Stimulated activated CD4-positive, alpha-beta T cell treated with anti-CD3 and anti-CD28 coated beads, Interleukin-1b, Interleukin-23, amount 100 ng/mL, for 24 hours (primary cell): ENCODE measurements around the gene ELANE.
A peak's percentile ranks its signal among the peaks of the same experiment; 100 is the strongest.

Experiments used
- DNase-seq, 4 experiments: peaks; one replicate each; pipeline ENCODE4 v3.0.0-alpha.2; 2020; ENCODE audit warnings: low read depth in 4 of 4, low spot score in 1 of 4

ELANE gene

GRCh38 chr19:861756-862580, 9.9 kb downstream of the ELANE start:
- DNase-seq = peak; percentile 41 to 56 (median 47)

- DNase-seq = peak; percentile 40 to 69 (median 60)
These were observed 10.6 kb downstream of the ELANE start for GRCh38 chr19:862581-863314.

- DNase-seq = no peak
These were observed 11.2 kb downstream of the ELANE start for GRCh38 chr19:863315-863620.

DNA sequence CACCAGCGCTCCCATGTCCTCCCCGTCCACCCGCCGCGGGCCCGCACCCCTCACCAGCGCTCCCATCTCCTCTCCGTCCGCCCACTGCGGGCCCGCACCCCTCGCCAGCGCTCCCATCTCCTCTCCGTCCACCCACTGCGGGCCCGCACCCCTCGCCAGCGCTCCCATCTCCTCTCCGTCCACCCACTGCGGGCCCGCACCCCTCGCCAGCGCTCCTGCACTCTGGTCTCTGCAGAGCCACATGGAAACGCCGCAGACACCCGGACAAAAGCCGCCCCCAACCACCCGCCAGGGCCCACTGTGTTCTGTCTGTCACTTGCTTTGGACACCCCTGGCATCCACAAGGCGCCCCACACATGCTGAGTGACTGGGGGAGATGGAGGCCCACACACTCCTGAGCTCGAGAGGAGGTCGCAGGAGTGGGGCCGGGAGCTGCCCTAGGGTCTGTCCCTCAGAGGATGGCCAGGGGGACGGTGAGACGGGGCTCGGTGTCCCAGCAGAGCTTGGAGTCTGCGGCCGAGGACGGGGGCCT, 14.7 kb downstream of the ELANE start:
- no peak for DNase-seq

DNA sequence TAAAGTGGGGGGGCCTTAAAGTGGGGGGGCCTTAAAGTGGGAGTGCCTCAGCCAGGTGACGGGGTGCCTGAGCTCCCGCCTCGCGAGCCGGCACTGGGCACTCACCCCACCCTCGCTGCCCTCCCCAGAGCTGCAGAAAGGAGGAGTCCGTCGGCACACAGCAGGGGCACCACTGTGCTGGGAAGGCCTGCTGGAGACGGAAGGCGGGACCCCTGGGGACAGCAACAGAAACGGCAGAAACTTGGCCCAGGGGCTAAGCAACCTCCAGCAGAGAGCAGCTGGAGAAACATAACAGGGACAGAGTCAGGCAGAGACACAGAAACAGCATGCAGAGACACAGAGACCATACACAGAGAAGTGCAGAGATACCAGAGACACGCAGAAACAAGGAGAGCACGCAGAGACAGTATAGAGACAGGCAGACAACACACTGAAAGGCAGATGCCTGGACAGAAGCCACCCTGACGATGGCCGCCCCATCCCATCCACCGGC, 15.2 kb downstream of the ELANE start:
- DNase-seq = no peak

GRCh38 chr19:867855-868457, 15.9 kb downstream of the ELANE start:
- DNase-seq = no peak

DNA sequence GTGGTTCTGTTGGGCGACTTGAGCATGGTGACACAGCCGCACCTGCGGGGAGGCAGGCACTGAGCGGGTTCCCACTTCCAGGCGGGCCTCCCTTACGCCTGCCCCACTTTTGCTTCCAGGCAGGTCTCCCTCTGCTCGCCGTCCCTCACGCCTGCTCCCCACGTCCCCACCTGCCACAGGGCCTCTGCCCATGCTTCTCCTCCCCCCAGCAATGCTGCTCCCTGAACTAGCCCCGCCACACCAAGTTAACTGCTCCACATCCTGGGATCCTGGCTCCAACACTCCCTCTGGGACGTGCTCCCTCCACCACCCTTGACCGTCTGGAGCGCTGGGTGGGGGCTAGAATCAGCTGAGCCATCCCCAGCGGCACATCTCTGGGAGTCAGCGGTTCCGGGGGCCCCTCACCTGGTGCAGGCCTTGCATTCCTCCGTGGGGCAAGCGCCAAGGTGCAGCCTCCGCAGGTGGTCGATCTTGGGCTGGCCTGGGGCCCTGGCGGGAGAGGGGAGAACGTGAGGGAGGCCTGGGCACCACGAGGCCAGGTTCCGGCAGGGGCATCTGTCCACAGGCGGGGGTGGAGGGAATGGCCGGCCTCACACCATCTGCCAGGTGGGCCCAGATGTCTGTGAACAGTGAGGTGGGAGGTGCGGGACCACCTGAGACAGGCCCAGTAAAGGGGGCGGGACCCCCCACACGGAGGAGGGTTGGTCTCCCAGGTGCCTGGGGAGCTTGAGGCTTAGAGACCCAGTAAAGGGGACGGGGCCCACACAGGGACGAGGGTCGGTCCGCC, 16.5 kb downstream of the ELANE start:
- DNase-seq = no peak

DNA sequence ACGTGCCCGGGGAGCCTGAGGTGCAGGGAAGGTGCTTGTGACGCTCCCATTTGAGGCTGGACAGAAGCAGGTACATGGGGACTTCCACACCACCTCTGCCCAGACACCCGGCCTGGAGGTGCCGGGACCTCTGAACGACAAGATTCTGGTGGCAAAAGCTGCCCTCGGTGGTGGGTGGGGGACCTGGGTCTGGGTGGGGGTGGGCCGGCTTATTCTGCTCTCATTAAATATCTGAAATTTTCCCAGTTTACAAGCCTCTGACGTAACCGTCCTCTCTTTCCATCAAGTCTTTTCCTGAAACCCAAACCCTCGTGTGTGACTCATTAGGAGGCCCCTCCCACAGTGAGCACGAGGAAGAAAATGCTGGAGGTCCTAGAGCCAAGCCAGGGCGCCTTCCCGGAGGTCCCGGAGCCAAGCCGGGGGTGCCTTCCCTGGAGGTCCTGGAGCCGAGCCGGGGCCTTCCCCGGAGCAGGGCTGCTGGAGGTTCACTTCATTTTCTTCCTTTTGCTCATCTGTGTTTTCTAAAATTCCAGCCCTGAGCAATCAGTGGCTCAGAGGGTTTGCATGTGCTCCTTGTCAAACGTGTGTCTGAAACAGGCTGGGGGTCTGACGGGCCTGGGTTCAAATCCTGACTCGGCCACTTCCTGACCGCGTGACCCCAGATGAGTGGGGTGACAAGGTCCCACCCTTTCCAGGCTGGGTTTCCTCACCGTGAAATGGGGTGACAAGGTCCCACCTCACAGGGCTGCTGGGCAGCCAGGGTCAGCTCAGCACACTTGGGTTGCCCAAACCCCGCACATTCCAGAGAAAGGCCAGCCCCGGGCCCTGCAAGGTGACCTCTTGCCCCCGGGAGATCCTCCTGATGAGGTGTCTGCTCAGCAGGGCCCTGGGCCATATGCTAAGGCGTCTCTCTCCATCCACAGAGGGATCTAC, 17.4 kb downstream of the ELANE start:
- DNase-seq = no peak

DNA sequence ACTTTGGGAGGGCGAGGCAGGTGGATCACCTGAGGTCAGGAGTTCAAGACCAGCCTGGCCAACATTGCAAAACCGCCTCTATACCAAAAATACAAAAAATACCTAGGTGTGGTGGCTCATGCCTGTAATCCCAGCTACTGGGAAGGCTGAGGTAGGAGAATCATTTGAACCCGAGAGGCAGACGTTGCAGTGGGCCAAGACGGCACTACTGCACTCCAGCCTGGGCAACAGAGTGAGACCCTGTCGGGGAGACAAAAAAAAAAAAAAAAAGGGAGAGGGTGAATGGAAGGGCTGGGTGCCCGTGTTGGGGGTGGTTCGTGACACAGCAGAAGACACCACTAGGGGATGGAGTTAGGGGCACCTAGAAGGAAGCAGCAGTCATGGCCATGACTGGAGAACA, 18.2 kb downstream of the ELANE start:
- DNase-seq = no peak

DNA sequence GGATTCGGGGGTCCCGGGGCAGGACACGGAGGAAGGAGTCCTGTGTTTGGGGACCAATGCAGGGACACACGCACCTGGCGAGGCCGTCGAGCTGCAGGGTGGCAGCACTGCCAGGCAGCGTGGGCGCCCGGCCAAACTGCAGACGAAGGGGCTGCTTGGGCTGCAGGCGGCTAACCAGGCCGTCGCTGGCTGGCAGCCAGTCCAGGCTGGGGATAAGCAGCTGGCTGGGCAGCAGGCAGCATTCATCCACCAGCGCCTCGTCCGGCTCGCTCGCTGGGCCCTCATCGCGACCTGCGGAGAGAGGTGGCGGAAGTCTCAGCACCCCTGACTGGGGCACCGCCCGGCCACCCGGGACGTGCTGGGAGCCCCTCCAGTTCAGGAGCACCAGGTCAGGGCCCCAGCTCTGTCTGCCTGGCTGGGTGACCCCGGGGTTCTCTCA, 18.9 kb downstream of the ELANE start:
- DNase-seq = no peak

GRCh38 chr19:871446-872265, 19.6 kb downstream of the ELANE start:
- DNase-seq = no peak

- DNase-seq = peak; percentile 38 to 76 (median 50)
These were observed 20.3 kb downstream of the ELANE start for GRCh38 chr19:872266-872951.

DNA sequence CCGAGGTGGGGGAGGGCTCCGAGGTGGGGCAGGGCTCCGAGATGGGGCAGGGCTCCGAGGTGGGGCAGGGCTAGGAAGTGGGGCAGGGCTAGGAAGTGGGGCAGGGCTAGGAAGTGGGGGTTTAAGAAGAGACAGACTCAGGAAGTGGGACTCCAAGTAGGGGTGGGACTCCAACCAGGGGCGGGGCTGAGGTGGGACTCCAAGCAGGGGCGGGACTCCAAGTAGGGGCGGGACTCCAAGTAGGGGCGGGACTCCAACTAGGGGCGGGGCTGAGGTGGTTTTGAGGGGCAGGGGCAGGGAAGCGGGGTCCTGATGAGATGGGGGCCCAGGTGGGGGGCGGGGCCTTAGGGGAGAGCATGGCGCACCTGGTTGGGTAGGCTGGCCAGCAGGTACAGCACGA, 21.0 kb downstream of the ELANE start:
- DNase-seq = peak in 3 of 4 experiments; percentile 23 to 48 (median 23)

DNA sequence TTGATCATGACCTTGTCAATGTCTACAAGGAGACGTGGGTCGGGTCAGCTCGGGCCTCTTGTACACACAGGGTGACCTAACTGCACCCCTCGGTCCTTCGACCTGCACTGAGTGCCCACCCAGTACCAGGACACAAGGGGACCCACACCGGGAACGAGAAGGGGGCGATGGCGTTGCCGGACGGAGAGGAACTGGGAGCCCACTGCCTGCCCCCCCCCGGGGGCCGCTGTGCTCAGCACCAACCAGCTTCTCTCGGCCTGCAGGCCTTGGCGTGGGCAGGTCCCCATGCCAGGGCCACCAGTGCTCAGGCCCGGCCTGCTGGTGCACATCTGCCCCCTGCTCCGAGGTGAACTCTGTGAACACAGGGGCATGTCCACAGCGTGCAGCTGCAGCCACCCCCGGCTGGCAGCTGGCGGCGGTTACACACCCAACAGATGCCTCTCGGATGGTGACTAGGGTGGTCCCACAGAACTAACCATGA, 21.5 kb downstream of the ELANE start:
- DNase-seq = no peak

DNA sequence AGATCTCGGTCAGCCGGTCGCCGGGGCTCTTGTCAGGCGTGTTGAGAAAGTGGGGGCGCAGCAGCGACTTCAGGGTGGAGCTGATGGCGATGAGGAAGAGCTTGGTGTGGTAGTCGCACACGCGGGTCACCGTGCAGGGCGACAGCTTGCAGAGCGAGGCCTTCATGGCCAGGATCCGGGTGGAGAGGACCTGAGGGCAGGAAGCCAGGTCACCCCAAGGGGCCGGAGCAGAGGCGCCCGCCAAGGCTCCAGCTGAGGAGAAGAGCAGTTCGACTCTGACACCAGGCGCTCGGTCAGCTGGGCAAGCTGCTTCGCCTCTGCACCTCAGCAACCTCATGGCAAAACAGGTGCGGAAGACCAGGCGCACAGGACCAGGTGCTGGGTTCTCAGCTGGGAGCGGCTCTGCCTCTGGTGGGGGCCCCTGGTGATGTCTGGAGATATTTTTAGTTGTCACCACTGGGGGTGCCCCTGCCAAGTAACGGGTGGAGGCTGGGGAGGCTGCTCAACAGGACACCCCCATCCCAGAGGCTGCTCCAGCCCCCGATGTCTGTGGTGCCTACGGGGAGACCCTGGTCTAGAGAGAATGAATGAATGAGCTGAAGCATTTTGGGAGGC, 23.3 kb downstream of the ELANE start:
- no peak for DNase-seq

DNA sequence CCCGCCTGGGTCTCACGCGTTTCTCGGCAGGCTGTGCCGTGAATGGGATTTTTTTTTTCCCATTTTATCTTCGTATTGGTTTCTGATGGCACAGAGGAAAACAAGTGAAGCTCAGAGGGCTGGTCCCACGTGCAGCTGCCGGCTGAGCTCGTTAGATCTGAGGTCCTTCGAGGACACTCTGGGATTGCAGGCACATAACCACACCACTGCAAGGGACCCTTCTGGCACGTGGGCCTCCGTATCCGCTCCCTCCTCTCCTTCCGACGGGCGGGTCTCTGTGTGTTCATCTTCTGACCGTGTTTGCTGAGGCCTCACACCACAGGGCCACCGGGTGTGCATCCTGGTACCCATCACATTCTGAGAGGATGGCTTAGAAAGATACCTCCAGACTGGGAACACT, 24.0 kb downstream of the ELANE start:
- no peak for DNase-seq

DNA sequence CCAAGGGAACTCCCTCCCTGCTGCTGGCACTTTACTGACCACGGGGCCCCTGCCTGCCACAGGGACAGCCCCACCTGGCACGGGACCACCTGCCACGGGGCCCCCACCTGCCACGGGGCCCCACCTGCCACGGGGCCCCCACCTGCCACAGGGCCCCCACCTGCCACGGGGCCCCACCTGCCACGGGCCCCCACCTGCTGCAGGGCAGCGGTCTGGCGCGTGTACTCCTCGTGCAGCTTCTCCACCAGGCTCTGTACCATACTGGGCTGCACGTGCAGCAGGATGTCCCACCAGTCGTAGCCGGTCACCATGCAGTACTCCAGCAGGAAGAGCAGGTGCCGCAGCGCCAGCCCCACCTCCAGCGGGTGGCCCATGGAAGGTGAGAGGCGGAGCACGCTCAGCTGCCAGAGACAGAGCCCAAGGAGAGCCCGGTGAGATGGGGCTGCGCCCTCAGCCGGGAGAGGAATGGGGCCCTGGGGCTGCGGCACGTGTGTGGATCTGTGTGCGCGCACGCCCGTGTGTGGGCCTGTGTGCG, 24.7 kb downstream of the ELANE start:
- DNase-seq = no peak
